ENCODE measurements around the gene GJA9. TPM values are rescaled to one million over a fixed set of nuclear protein-coding genes. Genes with fewer than 3 reads are reported as not detected.
A peak's percentile ranks its signal among the peaks of the same experiment; 100 is the strongest.

Gene GJA9
- total RNA-seq, 1 donor from 2014 or later: not detected

GRCh38 chr1:38892976-38893375 lies 11.6 kb upstream of the GJA9 start:
- Histone ChIP-seq H3K27ac (no peak overlapping the region), H4K20me1 (ENCODE audit: low read depth) (no peaks in the 10 kb centered on the region), H3K4me2 (no peak overlapping the region), H3K27me3 (no peaks in the 10 kb centered on the region), H3K9me3 (ENCODE audit: low read depth) (no peaks in the 10 kb centered on the region), H2AFZ (replicated peaks) (no peak overlapping the region), H3K9ac (no peak overlapping the region), H3F3A (ENCODE audit: low read depth) (no peaks in the 10 kb centered on the region), H3K79me2 (ENCODE audit: low read depth) (no peaks in the 10 kb centered on the region), H3K4me3 (no peak overlapping the region), H3K4me1 (no peaks in the 10 kb centered on the region), H3K36me3 (no peaks in the 10 kb centered on the region)
- DNase-seq (ENCODE audit: low spot score): no peak
- no peak overlapping the region for H3K27ac Mint-ChIP-seq
- TF ChIP-seq CTCF (IDR thresholded peaks at IDR 0.05): no peak
- no peak for TF ChIP-seq EZH2 (IDR thresholded peaks at IDR 0.05)
- no peak for TF ChIP-seq EZH2phosphoT487 (IDR thresholded peaks at IDR 0.05)
- peaks cover 4% of the 10 kb centered on the region for H3K4me1 Mint-ChIP-seq
- H3K36me3 Mint-ChIP-seq: no peaks in the 10 kb centered on the region
- H3K4me3 Mint-ChIP-seq: no peak overlapping the region
- no peaks in the 10 kb centered on the region for H3K27me3 Mint-ChIP-seq (ENCODE audit: insufficient read depth, low read depth)
- no peaks in the 10 kb centered on the region for H3K9me3 Mint-ChIP-seq

- DNase-seq (ENCODE audit: low spot score): peak; percentile 24
- no peak overlapping the region for H3K4me3 ChIP-seq
- no peaks in the 10 kb centered on the region for H3K79me2 ChIP-seq (ENCODE audit: low read depth)
- Mint-ChIP-seq H3K9me3 (no peaks in the 10 kb centered on the region), H3K36me3 (no peaks in the 10 kb centered on the region), H3K4me3 (no peak overlapping the region), H3K27me3 (ENCODE audit: insufficient read depth, low read depth) (no peaks in the 10 kb centered on the region), H3K4me1 (peaks cover 4% of the 10 kb centered on the region), H3K27ac (no peak overlapping the region)
- no peaks in the 10 kb centered on the region for H4K20me1 ChIP-seq (ENCODE audit: low read depth)
- no peak overlapping the region for H3K27ac ChIP-seq
- no peaks in the 10 kb centered on the region for H3F3A ChIP-seq (ENCODE audit: low read depth)
- no peaks in the 10 kb centered on the region for H3K9me3 ChIP-seq (ENCODE audit: low read depth)
- H3K4me1 ChIP-seq: no peaks in the 10 kb centered on the region
- H3K9ac ChIP-seq: no peak overlapping the region
- no peak overlapping the region for H2AFZ ChIP-seq (replicated peaks)
- no peaks in the 10 kb centered on the region for H3K36me3 ChIP-seq
- TF ChIP-seq EZH2phosphoT487 (IDR thresholded peaks at IDR 0.05): no peak
- no peak for TF ChIP-seq EZH2 (IDR thresholded peaks at IDR 0.05)
- TF ChIP-seq CTCF (IDR thresholded peaks at IDR 0.05): peak; percentile 13
- no peaks in the 10 kb centered on the region for H3K27me3 ChIP-seq
- H3K4me2 ChIP-seq: no peak overlapping the region
These were observed 10.4 kb upstream of the GJA9 start for GRCh38 chr1:38891753-38892152.

- H3K27me3 ChIP-seq: no peaks in the 10 kb centered on the region
- TF ChIP-seq CTCF (IDR thresholded peaks at IDR 0.05) (no peak), EZH2phosphoT487 (IDR thresholded peaks at IDR 0.05) (no peak), EZH2 (IDR thresholded peaks at IDR 0.05) (no peak)
- Mint-ChIP-seq H3K27me3 (ENCODE audit: insufficient read depth, low read depth) (no peaks in the 10 kb centered on the region), H3K9me3 (no peaks in the 10 kb centered on the region), H3K27ac (no peak overlapping the region), H3K36me3 (no peaks in the 10 kb centered on the region), H3K4me1 (peaks cover 4% of the 10 kb centered on the region), H3K4me3 (no peak overlapping the region)
- no peaks in the 10 kb centered on the region for H4K20me1 ChIP-seq (ENCODE audit: low read depth)
- no peak overlapping the region for H2AFZ ChIP-seq (replicated peaks)
- no peaks in the 10 kb centered on the region for H3F3A ChIP-seq (ENCODE audit: low read depth)
- DNase-seq (ENCODE audit: low spot score): no peak
- no peak overlapping the region for H3K9ac ChIP-seq
- no peaks in the 10 kb centered on the region for H3K36me3 ChIP-seq
- no peaks in the 10 kb centered on the region for H3K4me1 ChIP-seq
- no peak overlapping the region for H3K27ac ChIP-seq
- no peaks in the 10 kb centered on the region for H3K9me3 ChIP-seq (ENCODE audit: low read depth)
- H3K79me2 ChIP-seq (ENCODE audit: low read depth): no peaks in the 10 kb centered on the region
- H3K4me3 ChIP-seq: no peak overlapping the region
- H3K4me2 ChIP-seq: no peak overlapping the region
These were observed 8.2 kb upstream of the GJA9 start for GRCh38 chr1:38889589-38889988.
